Mesendoderm (in vitro differentiated cells): ENCODE results near the gene EMC10.

Experiments used
- DNase-seq: peaks from one replicate; pipeline ENCODE4 v3.0.0; 2013
- H2AK5ac ChIP-seq: 2 replicates; pipeline ENCODE4 v1.6.1; 2013; ENCODE audit warnings: low read length, inconsistent platforms
- H2BK120ac ChIP-seq: 2 replicates; pipeline ENCODE4 v1.6.1; 2013; ENCODE audit warnings: low read depth, mild to moderate bottlenecking, low read length, moderate library complexity, mixed read lengths
- H2BK15ac ChIP-seq: replicated peaks from 2 replicates; pipeline ENCODE4 v1.6.1; 2013; ENCODE audit warnings: low read depth, mild to moderate bottlenecking, moderate library complexity
- H2BK5ac ChIP-seq: 2 replicates; pipeline ENCODE4 v1.6.1; 2013; ENCODE audit warnings: low read length, inconsistent platforms
- H3K18ac ChIP-seq: 2 replicates; pipeline ENCODE4 v1.6.1; 2013; ENCODE audit warnings: mild to moderate bottlenecking, low read length, mixed read lengths
- H3K23ac ChIP-seq: one replicate; pipeline ENCODE4 v1.6.1; 2013; ENCODE audit warnings: low read length
- H3K27ac ChIP-seq: 2 replicates; pipeline ENCODE4 v1.5.1; 2013; ENCODE audit warnings: low read depth, mild to moderate bottlenecking, inconsistent platforms, low read length, moderate library complexity
- H3K27me3 ChIP-seq: 2 replicates; pipeline ENCODE4 v1.6.1; 2013; ENCODE audit warnings: low read length, control low read depth, mild to moderate bottlenecking, inconsistent platforms; ENCODE audit not compliant: insufficient read depth, poor library complexity
- H3K36me3 ChIP-seq: 2 replicates; pipeline ENCODE4 v1.6.1; 2013; ENCODE audit warnings: low read length, inconsistent platforms; ENCODE audit not compliant: control insufficient read depth, insufficient read depth
- H3K4ac ChIP-seq: one replicate; pipeline ENCODE4 v1.6.1; 2013; ENCODE audit warnings: low read depth, mild to moderate bottlenecking, low read length, moderate library complexity
- H3K4me1 ChIP-seq: 2 replicates; pipeline ENCODE4 v1.6.1; 2013; ENCODE audit warnings: low read depth, low read length, inconsistent platforms; ENCODE audit not compliant: control insufficient read depth
- H3K4me2 ChIP-seq: 2 replicates; pipeline ENCODE4 v1.6.1; 2013; ENCODE audit warnings: low read length
- H3K4me3 ChIP-seq: 2 replicates; pipeline ENCODE4 v1.5.1; 2013; ENCODE audit warnings: mild to moderate bottlenecking, low read length
- H3K56ac ChIP-seq: one replicate; pipeline ENCODE4 v1.6.1; 2013; ENCODE audit warnings: low read length
- H3K79me1 ChIP-seq: 2 replicates; pipeline ENCODE4 v1.6.1; 2013; ENCODE audit warnings: low read length, inconsistent platforms
- H3K79me2 ChIP-seq: 2 replicates; pipeline ENCODE4 v1.6.1; 2013; ENCODE audit warnings: mild to moderate bottlenecking, low read length; ENCODE audit not compliant: control insufficient read depth, insufficient read depth
- H3K9ac ChIP-seq: 2 replicates; pipeline ENCODE4 v1.6.1; 2013; ENCODE audit warnings: low read length, inconsistent platforms
- H4K5ac ChIP-seq: one replicate; pipeline ENCODE4 v1.6.1; 2013; ENCODE audit warnings: low read length
- H4K8ac ChIP-seq: one replicate; pipeline ENCODE4 v1.6.1; 2013; ENCODE audit warnings: low read depth, mild to moderate bottlenecking, control low read depth, low read length, moderate library complexity
- WGBS: extraction: QIAGEN DNeasy Blood & Tissue Kit; methylation state at CpG from one replicate; pipeline ENCODE4 v1.1.7; 2013; ENCODE audit warnings: low lambda C conversion rate, missing lambda C conversion rate; ENCODE audit not compliant: insufficient coverage; ENCODE audit errors: extremely low coverage; 5-methylcytosine and 5-hydroxymethylcytosine counted together

EMC10 gene

GRCh38 chr19:50493171-50493570 lies 16.9 kb downstream of the EMC10 start:
- no CpG with 5 or more reads among the region's 8 CpGs for WGBS
- DNase-seq = no peak
- H3K27me3 ChIP-seq = peaks cover 34% of the 10 kb centered on the region
- H2AK5ac ChIP-seq = no peak overlapping the region
- no peak overlapping the region for H4K5ac ChIP-seq
- H2BK15ac ChIP-seq = no peak overlapping the region
- no peaks in the 10 kb centered on the region for H3K36me3 ChIP-seq
- no peak overlapping the region for H2BK5ac ChIP-seq
- no peaks in the 10 kb centered on the region for H3K79me2 ChIP-seq
- no peaks in the 10 kb centered on the region for H3K4me1 ChIP-seq
- no peak overlapping the region for H3K56ac ChIP-seq
- H3K23ac ChIP-seq = no peak overlapping the region
- no peak overlapping the region for H3K18ac ChIP-seq
- no peak overlapping the region for H2BK120ac ChIP-seq
- no peaks in the 10 kb centered on the region for H3K79me1 ChIP-seq
- no peak overlapping the region for H3K4ac ChIP-seq
- no peak overlapping the region for H4K8ac ChIP-seq
- no peak overlapping the region for H3K27ac ChIP-seq
- H3K4me3 ChIP-seq = no peak overlapping the region
- H3K9ac ChIP-seq = no peak overlapping the region
- no peak overlapping the region for H3K4me2 ChIP-seq

DNA sequence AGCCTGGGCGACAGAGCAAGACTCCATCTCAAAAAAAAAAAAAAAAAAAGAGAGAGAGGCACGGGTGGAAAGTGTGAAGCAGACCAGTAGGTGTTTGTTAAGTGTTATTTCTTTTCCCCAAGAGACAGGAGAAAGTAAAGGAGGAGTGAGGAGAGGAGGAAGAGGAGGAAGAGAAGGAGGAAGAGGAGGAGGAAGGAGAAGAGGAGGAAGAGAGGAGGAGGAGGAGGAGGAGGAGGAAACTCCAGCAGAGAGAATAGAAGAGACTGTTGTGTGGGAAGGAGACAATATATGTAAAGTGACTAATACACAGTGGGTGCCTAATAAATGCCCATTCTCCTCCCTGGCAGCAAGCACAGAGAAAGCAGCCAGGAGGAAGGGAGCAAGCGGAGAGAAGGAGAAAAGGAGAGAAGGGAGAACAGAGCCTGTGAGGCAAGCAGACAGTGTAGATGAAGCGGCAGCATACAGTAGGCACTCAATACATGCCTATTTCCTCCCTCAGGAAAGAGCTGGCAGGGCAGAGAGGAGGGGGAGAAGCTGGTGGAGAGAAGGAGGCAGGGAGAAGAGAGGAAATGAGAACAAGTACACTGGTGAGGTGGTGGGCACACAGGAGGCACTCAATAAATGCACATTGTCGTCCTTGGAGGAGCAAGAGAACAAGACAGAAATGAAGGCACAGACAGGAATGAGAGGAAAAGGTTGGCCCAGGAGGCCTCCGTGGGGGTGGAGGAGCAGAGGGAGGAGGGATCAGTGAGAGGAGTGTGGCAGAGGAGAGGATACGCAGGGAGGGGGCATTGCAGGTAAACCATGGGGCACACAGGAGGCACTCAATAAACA lies 18.1 kb downstream of the EMC10 start:
- Histone ChIP-seq H4K5ac (no peak overlapping the region), H3K27me3 (peaks cover 24% of the 10 kb centered on the region), H3K9ac (no peak overlapping the region), H2BK120ac (no peak overlapping the region), H3K27ac (no peak overlapping the region), H3K79me1 (no peaks in the 10 kb centered on the region), H3K23ac (no peak overlapping the region), H3K4me3 (no peak overlapping the region), H3K4me2 (no peak overlapping the region), H3K79me2 (no peaks in the 10 kb centered on the region), H3K4ac (no peak overlapping the region), H3K4me1 (no peaks in the 10 kb centered on the region), H3K56ac (no peak overlapping the region), H2BK5ac (no peak overlapping the region), H3K36me3 (no peaks in the 10 kb centered on the region), H3K18ac (no peak overlapping the region), H4K8ac (no peak overlapping the region), H2BK15ac (no peak overlapping the region), H2AK5ac (no peak overlapping the region)
- no CpG with 5 or more reads among the region's 7 CpGs for WGBS
- DNase-seq = no peak

DNA sequence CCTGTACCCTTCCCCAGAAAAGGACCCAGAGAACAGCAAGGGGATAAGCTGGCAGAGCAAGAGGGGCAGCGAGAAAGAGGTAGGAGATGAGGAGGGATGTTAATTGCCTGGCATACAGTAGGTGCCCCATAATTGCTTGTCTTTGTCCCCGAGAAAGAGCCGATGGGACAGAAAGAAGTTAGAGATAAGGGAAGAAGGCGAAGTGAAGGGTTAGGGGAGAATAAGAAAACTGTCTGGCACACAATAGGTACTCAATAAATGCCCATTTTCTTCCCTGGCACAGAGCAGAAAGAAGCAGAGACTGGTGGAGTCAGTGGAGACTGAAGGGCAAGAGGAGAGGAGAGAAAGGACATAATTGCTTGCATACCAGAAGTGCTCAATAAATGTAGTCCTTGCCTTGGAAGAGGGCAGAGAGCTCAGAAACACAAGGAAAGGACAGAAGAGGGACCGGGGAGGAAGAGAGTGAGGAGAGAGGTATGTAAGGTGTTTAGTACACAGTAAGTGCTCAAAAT lies 18.8 kb downstream of the EMC10 start:
- Histone ChIP-seq H3K9ac (no peak overlapping the region), H3K79me2 (no peaks in the 10 kb centered on the region), H3K4ac (no peak overlapping the region), H3K4me2 (no peak overlapping the region), H3K36me3 (no peaks in the 10 kb centered on the region), H4K5ac (no peak overlapping the region), H3K79me1 (no peaks in the 10 kb centered on the region), H2BK15ac (no peak overlapping the region), H3K4me1 (no peaks in the 10 kb centered on the region), H4K8ac (no peak overlapping the region), H2BK120ac (no peak overlapping the region), H3K4me3 (no peak overlapping the region), H3K18ac (no peak overlapping the region), H3K56ac (no peak overlapping the region), H3K27ac (no peak overlapping the region), H2AK5ac (no peak overlapping the region), H3K27me3 (peaks cover 20% of the 10 kb centered on the region), H3K23ac (no peak overlapping the region), H2BK5ac (no peak overlapping the region)
- no peak for DNase-seq
- whole genome bisulfite sequencing = no CpG with 5 or more reads among the region's 5 CpGs

GRCh38 chr19:50496189-50497021 lies 20.1 kb downstream of the EMC10 start:
- no peak overlapping the region for H3K4me3 ChIP-seq
- H3K9ac ChIP-seq = no peak overlapping the region
- no peaks in the 10 kb centered on the region for H3K79me1 ChIP-seq
- no peak overlapping the region for H3K4ac ChIP-seq
- no peak overlapping the region for H2BK120ac ChIP-seq
- H3K56ac ChIP-seq = peak overlapping the region; percentile 42
- H2BK5ac ChIP-seq = no peak overlapping the region
- H3K4me2 ChIP-seq = no peak overlapping the region
- peaks cover 10% of the 10 kb centered on the region for H3K27me3 ChIP-seq
- peak; percentile 77 for DNase-seq
- no peak overlapping the region for H3K18ac ChIP-seq
- no peak overlapping the region for H3K23ac ChIP-seq
- H3K4me1 ChIP-seq = no peaks in the 10 kb centered on the region
- no peak overlapping the region for H2BK15ac ChIP-seq
- H3K27ac ChIP-seq = no peak overlapping the region
- H3K79me2 ChIP-seq = no peaks in the 10 kb centered on the region
- H3K36me3 ChIP-seq = no peaks in the 10 kb centered on the region
- WGBS = no CpG with 5 or more reads among the region's 30 CpGs
- no peak overlapping the region for H2AK5ac ChIP-seq
- no peak overlapping the region for H4K5ac ChIP-seq
- H4K8ac ChIP-seq = no peak overlapping the region

- Histone ChIP-seq H3K56ac (peak overlapping the region; percentile 42), H3K23ac (no peak overlapping the region), H3K27me3 (peaks cover 5% of the 10 kb centered on the region), H3K36me3 (no peaks in the 10 kb centered on the region), H3K4me1 (no peaks in the 10 kb centered on the region), H3K9ac (no peak overlapping the region), H3K18ac (no peak overlapping the region), H2BK15ac (no peak overlapping the region), H4K8ac (no peak overlapping the region), H2BK120ac (no peak overlapping the region), H2AK5ac (no peak overlapping the region), H4K5ac (no peak overlapping the region), H3K79me2 (no peaks in the 10 kb centered on the region), H3K27ac (no peak overlapping the region), H2BK5ac (no peak overlapping the region), H3K79me1 (no peaks in the 10 kb centered on the region), H3K4me3 (no peak overlapping the region), H3K4ac (no peak overlapping the region), H3K4me2 (no peak overlapping the region)
- no peak for DNase-seq
- no CpG with 5 or more reads among the region's 8 CpGs for WGBS
Measured at GRCh38 chr19:50497022-50497405, 20.7 kb downstream of the EMC10 start.
